22Rv1 (cell line): ENCODE results near the gene TUBB8.

Experiments used
- H3K27ac ChIP-seq: fragments of 450-650 bp; 2 replicates; pipeline ENCODE4 v1.5.1; 2017
- CTCF ChIP-seq: fragments of 450-650 bp; IDR thresholded peaks from 2 replicates; pipeline ENCODE4 v1.5.1; 2017; ENCODE audit warnings: mild to moderate bottlenecking
- ZFX ChIP-seq: fragments of 450-650 bp; IDR thresholded peaks from 2 replicates; pipeline ENCODE4 v1.6.1; 2017; ENCODE audit warnings: antibody characterized with exemption, borderline replicate concordance

The TUBB8 gene

GRCh38 chr10:90161-90560, 41.1 kb upstream of the TUBB8 start:
- TF ChIP-seq CTCF (no peak), ZFX (no peak)
- no peak overlapping the region for H3K27ac ChIP-seq

- no peak overlapping the region for H3K27ac ChIP-seq
- no peak for TF ChIP-seq CTCF
- TF ChIP-seq ZFX = no peak
Measured at GRCh38 chr10:89248-89647, 40.2 kb upstream of the TUBB8 start.

- no peak overlapping the region for H3K27ac ChIP-seq
Measured at GRCh38 chr10:88253-88652, 39.2 kb upstream of the TUBB8 start.

DNA sequence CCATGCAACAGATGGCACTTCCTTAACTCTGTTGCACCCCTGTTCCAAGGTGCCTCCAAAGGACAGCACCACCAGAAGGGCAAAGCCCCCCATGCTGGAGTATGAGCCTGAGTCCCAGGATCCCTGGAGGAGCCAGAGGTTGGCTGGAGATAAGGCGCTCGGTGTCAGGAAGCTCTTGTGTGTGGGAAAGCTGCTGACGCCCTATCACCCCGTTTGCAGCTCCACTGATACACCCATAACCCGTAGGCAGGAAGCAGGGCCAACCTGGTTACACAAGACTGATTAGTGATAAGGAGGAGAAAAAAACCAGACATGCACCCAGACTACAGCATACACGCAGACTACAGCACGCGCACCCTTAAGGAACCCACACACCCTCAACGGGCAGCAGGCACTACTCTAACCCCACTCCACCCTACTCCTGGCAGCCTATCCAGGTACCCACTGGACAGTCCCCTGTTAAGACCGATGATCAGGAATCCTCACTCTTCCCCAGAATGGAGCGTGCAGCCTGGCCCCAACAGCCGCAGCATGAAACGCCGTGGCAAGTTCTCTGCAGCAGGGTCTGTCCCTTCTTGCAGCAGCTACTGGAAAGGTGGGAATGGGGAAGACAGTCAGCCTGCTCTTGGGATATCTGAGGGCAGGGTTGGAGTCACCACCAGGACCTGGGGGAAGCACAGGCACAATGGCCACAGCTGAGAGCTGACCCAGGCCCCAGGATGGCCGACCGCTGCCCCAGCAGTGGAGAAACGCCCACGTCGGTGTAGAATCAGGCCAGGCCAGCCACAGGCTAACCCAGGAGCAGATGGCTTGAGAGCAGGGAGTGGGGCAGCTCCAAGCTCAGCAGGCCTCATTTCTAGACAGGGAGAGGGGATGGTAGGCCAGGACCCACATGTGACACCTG, 38.3 kb upstream of the TUBB8 start:
- TF ChIP-seq CTCF (no peak), ZFX (no peak)
- no peak overlapping the region for H3K27ac ChIP-seq

More at GRCh38 chr10:88253-88652, 39.2 kb upstream of the TUBB8 start:
- TF ChIP-seq CTCF = no peak
- no peak for TF ChIP-seq ZFX

- no peak overlapping the region for H3K27ac ChIP-seq
- TF ChIP-seq CTCF = no peak
- TF ChIP-seq ZFX = no peak
Measured at GRCh38 chr10:86031-86430, 36.9 kb upstream of the TUBB8 start.

DNA sequence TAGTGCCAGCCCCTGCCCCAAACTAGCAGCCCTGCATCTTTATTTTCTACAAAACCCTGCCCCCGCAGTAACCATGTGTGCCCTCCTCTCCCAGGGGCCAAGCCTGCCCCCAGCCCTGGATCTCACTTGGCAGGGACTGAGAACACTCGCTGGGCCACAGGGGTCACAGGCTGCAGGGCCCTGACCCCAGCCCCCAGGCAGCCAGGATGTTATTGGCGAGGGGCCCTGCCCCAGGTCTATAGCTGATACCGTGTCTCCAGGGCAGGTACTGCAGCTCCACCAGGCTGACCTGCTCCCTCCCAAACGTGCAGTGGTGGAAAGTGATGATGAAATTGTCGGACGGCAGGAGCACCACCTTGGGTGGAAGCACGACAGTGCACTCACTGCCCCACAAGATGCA, 35.9 kb upstream of the TUBB8 start:
- no peak overlapping the region for H3K27ac ChIP-seq
- TF ChIP-seq CTCF = no peak

- TF ChIP-seq ZFX (no peak), CTCF (no peak)
- no peak overlapping the region for H3K27ac ChIP-seq
Measured at GRCh38 chr10:83930-84530, 34.9 kb upstream of the TUBB8 start.
